Measurements from ENCODE around the gene FLOT1. TPM values are rescaled to one million over a fixed set of nuclear protein-coding genes. Genes with fewer than 3 reads are reported as not detected.
A peak's percentile ranks its signal among the peaks of the same experiment; 100 is the strongest.

Gene FLOT1
- total and polyA plus RNA-seq, 9 of the 15 experiments (the other 6 are each of a cell fraction or from before 2014, with no cell fraction given), result 11.7 to 149 (median 118) TPM

DNA sequence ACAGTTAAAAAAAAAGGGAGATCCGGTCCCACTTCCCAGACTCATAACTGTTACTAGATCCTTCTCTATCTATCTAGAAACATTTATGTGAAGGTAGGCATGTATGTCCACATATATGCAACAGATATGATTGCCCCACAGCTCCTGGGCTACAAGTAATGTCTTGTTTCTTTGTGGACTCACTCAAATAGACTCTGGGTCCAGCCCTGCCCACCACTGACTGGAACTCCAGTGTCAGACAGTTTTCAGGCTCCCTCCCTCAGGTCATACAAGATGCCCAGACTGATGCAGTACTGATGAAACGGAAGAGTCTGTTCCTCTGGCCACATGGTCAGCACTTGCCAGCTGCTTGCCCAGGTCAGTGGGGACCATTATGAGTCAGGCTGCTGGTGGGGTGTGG lies 32.6 kb upstream of the FLOT1 start:
- Histone ChIP-seq H3K9me1 (ENCODE audit: control insufficient read depth, insufficient read depth, low read length) (no peaks in the 10 kb centered on the region), H3K4me3 (no peak overlapping the region), H2AFZ (ENCODE audit: low read depth, low read length) (no peak overlapping the region), H3K9me3 (replicated peaks; ENCODE audit: control insufficient read depth, insufficient read depth, low read depth, low read length) (no peaks in the 10 kb centered on the region), H4K20me1 (replicated peaks; ENCODE audit: control insufficient read depth, insufficient read depth, low read length) (no peaks in the 10 kb centered on the region), H3K27me3 (ENCODE audit: control insufficient read depth in 2 of 2, insufficient read depth in 2 of 2, low read length in 2 of 2) (no peaks in the 10 kb centered on the region), H3K9ac (ENCODE audit: insufficient read depth in 1 of 2, low read depth in 2 of 2, low read length in 2 of 2) (peak overlapping the region in 1 of 2 experiments; percentile 14; a peak in 1 of 4 replicates), H3K79me2 (ENCODE audit: control insufficient read depth, insufficient read depth, low read length) (no peaks in the 10 kb centered on the region), H3K4me1 (replicated peaks in 1 of 2; ENCODE audit: control insufficient read depth in 2 of 2, insufficient read depth in 2 of 2, low read length in 2 of 2) (peaks cover 8 to 17% of the 10 kb centered on the region in 2 experiments), H3K4me2 (ENCODE audit: insufficient read depth, low read length) (no peak overlapping the region), H3K27ac (ENCODE audit: extremely low read depth, low read depth, low read length) (no peak overlapping the region), H3K36me3 (ENCODE audit: control insufficient read depth, insufficient read depth, low read length) (no peaks in the 10 kb centered on the region)
- no TSS peak for BruUV-seq (replicated peaks)
- in situ Hi-C loops (cut with MboI) (no loop called here), intact Hi-C loops (cut with micrococcal nuclease) (no loop called here)
- DNase-seq (ENCODE audit: extremely low read depth in 1 of 4, low spot score in 3 of 4) (no peak), ATAC-seq (no peak), FAIRE-seq (no peak)
- CTCF ChIA-PET (ENCODE audit: low intra/inter-chr PET ratio), result no interaction called here
- TF ChIP-seq CCAR2 (IDR thresholded peaks at IDR 0.05; ENCODE audit: low read depth, low read length), result no peak
- TF ChIP-seq SMARCE1 (IDR thresholded peaks at IDR 0.05), result no peak
- TF ChIP-seq EHMT2 (IDR thresholded peaks at IDR 0.05), result no peak
- no peak for TF ChIP-seq MECOM (CRISPR knock-in tag; IDR thresholded peaks at IDR 0.05)
- WGBS (ENCODE audit: insufficient coverage, low coverage, missing lambda C conversion rate), result 78% methylated on average over 2 of the region's 2 CpGs
- POLR2A ChIA-PET, result interaction anchor here (0.6 to 1.5 kb wide), 4 partner anchors 8 to 58 kb away, joined by 3 to 4 read pairs (median 4); partner anchors contain the start of genes IER3 and MDC1

DNA sequence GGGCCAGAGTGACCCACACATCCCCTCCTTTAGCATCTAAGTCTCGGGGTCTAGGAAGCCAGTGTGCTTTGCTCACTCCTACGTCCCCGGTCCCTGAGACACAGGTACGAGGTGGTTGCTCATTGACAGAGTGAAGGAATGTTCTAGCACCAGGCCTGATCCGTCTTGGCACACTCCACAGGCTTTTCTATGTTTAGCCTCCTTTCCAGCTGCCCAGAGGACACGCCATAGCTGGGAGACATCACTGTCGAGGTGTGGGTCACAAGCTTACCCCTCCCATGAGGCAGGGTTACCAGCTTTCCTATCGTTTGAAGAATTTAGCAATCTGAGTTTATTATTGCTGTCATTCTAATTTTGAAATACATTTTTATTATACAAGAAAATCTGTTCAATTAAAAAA lies 32.2 kb upstream of the FLOT1 start:
- Histone ChIP-seq H2AFZ (ENCODE audit: low read depth, low read length) (no peak overlapping the region), H3K4me3 (no peak overlapping the region), H3K9ac (ENCODE audit: insufficient read depth in 1 of 2, low read depth in 2 of 2, low read length in 2 of 2) (peak overlapping the region in 1 of 2 experiments; percentile 3; a peak in 1 of 4 replicates), H3K36me3 (ENCODE audit: control insufficient read depth, insufficient read depth, low read length) (no peaks in the 10 kb centered on the region), H3K9me1 (ENCODE audit: control insufficient read depth, insufficient read depth, low read length) (no peaks in the 10 kb centered on the region), H3K4me1 (replicated peaks in 1 of 2; ENCODE audit: control insufficient read depth in 2 of 2, insufficient read depth in 2 of 2, low read length in 2 of 2) (peaks cover 12 to 18% of the 10 kb centered on the region in 2 experiments), H3K79me2 (ENCODE audit: control insufficient read depth, insufficient read depth, low read length) (no peaks in the 10 kb centered on the region), H3K4me2 (ENCODE audit: insufficient read depth, low read length) (no peak overlapping the region), H3K9me3 (replicated peaks; ENCODE audit: control insufficient read depth, insufficient read depth, low read depth, low read length) (no peaks in the 10 kb centered on the region), H4K20me1 (replicated peaks; ENCODE audit: control insufficient read depth, insufficient read depth, low read length) (no peaks in the 10 kb centered on the region), H3K27ac (ENCODE audit: extremely low read depth, low read depth, low read length) (no peak overlapping the region), H3K27me3 (ENCODE audit: control insufficient read depth in 2 of 2, insufficient read depth in 2 of 2, low read length in 2 of 2) (no peaks in the 10 kb centered on the region)
- in situ Hi-C loops (cut with MboI), result no loop called here
- intact Hi-C loops (cut with micrococcal nuclease), result no loop called here
- ATAC-seq (no peak), FAIRE-seq (no peak), DNase-seq (ENCODE audit: extremely low read depth in 1 of 4, low spot score in 3 of 4) (no peak)
- ChIA-PET CTCF (ENCODE audit: low intra/inter-chr PET ratio) (no interaction called here), POLR2A (interaction anchor here (0.8 to 1.5 kb wide), 2 partner anchors 8 to 30 kb away, joined by 3 read pairs; partner anchors contain the start of gene IER3)
- WGBS (ENCODE audit: insufficient coverage, low coverage, missing lambda C conversion rate), result 67% methylated on average over 8 of the region's 8 CpGs
- BruUV-seq (replicated peaks), result no TSS peak
- TF ChIP-seq, protein P1, sequence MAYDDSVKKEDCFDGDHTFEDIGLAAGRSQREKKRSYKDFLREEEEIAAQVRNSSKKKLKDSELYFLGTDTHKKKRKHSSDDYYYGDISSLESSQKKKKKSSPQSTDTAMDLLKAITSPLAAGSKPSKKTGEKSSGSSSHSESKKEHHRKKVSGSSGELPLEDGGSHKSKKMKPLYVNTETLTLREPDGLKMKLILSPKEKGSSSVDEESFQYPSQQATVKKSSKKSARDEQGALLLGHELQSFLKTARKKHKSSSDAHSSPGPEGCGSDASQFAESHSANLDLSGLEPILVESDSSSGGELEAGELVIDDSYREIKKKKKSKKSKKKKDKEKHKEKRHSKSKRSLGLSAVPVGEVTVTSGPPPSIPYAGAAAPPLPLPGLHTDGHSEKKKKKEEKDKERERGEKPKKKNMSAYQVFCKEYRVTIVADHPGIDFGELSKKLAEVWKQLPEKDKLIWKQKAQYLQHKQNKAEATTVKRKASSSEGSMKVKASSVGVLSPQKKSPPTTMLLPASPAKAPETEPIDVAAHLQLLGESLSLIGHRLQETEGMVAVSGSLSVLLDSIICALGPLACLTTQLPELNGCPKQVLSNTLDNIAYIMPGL (CRISPR knock-in tag; IDR thresholded peaks at IDR 0.05), result no peak
- TF ChIP-seq, protein P2, sequence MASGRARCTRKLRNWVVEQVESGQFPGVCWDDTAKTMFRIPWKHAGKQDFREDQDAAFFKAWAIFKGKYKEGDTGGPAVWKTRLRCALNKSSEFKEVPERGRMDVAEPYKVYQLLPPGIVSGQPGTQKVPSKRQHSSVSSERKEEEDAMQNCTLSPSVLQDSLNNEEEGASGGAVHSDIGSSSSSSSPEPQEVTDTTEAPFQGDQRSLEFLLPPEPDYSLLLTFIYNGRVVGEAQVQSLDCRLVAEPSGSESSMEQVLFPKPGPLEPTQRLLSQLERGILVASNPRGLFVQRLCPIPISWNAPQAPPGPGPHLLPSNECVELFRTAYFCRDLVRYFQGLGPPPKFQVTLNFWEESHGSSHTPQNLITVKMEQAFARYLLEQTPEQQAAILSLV (tag; IDR thresholded peaks at IDR 0.05), result no peak
- TF ChIP-seq GATA2 (CRISPR knock-in tag; IDR thresholded peaks at IDR 0.05) (no peak), PURB (CRISPR knock-in tag; IDR thresholded peaks at IDR 0.05; ENCODE audit: low read depth) (no peak), TRIM28 (IDR thresholded peaks at IDR 0.05) (no peak), MED1 (CRISPR knock-in tag; IDR thresholded peaks at IDR 0.05; ENCODE audit: borderline replicate concordance) (no peak)
- TF ChIP-seq, protein P3, sequence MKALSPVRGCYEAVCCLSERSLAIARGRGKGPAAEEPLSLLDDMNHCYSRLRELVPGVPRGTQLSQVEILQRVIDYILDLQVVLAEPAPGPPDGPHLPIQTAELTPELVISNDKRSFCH (CRISPR knock-in tag; IDR thresholded peaks at IDR 0.05), result no peak
- TF ChIP-seq, protein P3 (tag; IDR thresholded peaks at IDR 0.05), result no peak
- TF ChIP-seq, protein P4, sequence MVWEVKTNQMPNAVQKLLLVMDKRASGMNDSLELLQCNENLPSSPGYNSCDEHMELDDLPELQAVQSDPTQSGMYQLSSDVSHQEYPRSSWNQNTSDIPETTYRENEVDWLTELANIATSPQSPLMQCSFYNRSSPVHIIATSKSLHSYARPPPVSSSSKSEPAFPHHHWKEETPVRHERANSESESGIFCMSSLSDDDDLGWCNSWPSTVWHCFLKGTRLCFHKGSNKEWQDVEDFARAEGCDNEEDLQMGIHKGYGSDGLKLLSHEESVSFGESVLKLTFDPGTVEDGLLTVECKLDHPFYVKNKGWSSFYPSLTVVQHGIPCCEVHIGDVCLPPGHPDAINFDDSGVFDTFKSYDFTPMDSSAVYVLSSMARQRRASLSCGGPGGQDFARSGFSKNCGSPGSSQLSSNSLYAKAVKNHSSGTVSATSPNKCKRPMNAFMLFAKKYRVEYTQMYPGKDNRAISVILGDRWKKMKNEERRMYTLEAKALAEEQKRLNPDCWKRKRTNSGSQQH (CRISPR knock-in tag; IDR thresholded peaks at IDR 0.05), result no peak
